ELF-1 (cell line): Measurements from ENCODE around the gene CGRRF1.

ENCODE experiments used
- DNase-seq: peaks from one replicate; pipeline ENCODE4 v3.0.0-alpha.2; 2016; ENCODE audit warnings: low read depth, low spot score

Gene CGRRF1

DNA sequence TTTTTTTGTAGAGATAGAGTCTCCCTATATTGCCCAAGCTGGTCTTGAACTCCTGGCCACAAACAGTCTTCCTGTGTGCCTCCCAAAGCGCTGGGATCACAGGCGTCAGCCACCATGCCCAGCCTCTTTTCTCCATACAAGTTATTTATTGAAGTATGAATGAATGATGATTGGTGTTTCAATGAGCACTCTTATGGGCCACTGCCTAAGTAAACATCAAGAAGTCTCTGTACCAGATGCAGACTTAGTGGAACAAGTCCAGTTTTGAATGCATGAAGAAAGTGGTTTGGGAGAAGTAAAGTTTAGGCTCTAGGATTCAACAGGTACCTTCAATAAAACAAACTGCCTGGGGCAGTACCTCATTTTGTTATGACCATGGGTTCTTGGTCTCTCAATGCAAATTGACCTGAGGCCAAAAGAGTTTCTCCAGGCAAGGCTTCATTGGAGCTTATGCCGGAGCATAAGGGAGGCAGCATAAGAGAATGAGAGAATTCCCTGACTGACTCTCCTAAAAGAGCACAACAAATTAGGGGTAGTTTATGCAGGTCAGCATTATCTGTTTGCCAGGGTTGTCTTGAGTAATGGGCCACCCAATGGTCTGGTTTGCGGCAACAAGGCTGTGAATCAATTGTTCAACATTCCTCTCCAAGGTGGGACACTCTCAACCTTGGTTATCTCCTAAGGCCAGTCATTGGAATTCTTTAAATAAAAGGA lies 19.8 kb upstream of the CGRRF1 start:
- peak; percentile 83 for DNase-seq

DNA sequence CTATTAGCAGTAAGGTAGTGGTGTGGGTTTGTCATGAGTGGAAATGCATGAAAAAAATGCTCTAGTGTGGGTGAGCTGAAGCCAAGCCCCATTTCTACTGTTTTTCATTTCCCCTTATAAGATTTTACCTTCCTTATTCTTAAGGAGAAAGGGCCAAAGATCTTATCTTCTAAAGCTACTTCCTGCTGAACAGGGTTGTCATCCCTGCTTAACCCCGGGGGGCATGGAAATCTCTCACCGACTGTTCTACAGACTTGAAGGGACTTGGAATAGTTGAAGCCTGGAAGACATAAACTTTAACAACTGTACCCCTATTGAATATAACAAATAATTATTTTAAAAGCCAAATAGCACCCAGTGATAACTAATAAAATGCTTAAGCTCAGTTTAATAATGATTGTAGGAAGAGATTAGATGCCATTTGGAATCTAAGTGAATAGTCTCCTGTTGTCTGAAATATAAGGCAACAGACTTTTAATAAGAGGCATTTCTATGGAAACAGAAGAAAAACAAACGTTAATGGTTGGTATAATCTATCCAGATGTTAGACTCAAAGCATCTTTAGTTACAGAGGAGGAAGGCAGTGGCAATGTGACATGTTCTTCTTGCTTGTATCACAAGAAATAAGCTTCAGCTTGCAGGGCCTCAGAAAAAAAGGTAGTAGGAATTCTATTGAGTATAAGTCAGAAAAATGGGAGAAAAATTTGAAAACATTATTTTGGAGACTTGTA lies 19.1 kb upstream of the CGRRF1 start:
- no peak for DNase-seq

GRCh38 chr14:54493293-54493692 lies 16.4 kb upstream of the CGRRF1 start:
- DNase-seq, result peak; percentile 63

DNA sequence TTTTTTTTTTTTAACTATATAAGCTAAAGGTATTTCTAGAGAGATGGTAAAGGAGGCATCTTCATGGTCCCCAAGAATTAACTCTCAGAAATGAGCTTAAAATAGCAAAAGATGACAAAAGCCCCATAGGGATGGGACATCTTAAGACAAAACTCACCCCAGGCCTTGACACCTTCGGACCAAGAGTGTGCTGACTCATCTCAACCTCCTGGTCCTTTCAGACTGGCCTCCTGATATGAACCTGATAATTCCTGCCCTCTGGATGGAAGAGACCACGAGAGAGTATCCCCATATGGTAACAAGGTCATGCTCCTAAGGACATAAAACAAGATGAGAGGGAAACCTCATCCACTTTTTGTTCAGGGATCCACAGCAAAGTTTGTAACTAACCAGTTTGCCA lies 12.5 kb upstream of the CGRRF1 start:
- DNase-seq, result no peak

DNA sequence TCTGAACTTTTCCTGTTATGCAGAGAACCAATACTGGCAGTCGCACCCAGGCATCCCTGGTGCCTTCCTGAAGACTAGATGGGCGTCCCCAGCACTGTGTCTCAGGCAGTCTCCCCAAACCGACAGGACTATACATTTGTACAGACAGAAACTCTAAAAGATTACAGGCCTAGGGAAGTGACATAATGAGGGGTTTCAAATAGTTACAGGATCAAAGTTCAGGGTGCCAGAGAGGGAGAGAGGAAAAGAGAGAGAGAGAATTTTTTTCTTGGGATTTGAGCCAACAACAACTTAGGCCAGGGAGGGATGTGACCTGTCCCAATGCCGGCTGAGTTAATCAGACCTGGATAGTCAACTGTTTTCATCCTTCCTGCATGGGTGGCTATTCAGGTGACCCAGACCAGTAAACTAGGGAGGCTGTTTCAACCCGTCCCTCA lies 11.6 kb upstream of the CGRRF1 start:
- DNase-seq, result no peak

- DNase-seq, result no peak
Observed at GRCh38 chr14:54498579-54498978, 11.1 kb upstream of the CGRRF1 start.

GRCh38 chr14:54500744-54501143 lies 9.0 kb upstream of the CGRRF1 start:
- DNase-seq, result no peak

- no peak for DNase-seq
Observed at GRCh38 chr14:54501480-54501879, 8.2 kb upstream of the CGRRF1 start.

DNA sequence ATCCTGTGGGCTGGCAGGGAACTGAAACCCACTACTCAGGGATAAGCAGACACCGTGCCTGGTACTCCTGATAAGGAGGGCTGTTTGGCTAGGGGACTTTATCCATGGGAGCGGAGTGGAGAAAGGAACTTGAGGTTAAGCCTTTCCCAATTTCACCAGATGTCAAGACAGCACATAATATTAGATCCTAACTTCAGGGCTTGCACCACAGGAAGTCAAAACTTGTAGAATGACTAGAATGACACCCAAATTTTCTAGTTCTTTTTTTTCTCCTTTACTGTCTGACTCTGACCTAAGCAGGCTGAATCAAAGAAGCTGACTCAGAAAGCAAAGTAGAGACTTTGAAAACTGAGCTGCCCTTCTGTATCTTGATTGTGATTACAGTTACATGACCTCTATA lies 7.1 kb upstream of the CGRRF1 start:
- peak; percentile 20 for DNase-seq

GRCh38 chr14:54503486-54503885 lies 6.2 kb upstream of the CGRRF1 start:
- DNase-seq, result peak; percentile 21

DNA sequence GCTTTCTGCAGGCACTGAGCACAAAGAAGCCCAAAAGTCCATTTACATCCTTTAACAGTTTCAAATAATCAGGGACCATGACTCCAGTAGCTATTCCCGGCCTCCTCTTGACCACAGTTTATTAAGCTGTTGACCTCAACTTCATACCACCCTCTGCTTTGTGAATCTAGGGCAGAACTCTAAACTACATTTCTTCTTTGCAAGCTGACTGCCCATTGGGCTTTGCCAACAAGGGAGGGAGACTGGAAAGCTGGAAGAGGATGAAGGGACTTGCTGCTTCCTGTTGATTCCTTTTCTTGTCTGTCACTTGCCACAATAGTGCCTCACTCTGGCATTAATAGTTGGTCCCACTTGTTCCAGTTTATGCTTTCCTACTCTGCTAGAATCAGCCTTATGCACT lies 2.7 kb downstream of the CGRRF1 start:
- DNase-seq, result no peak

DNA sequence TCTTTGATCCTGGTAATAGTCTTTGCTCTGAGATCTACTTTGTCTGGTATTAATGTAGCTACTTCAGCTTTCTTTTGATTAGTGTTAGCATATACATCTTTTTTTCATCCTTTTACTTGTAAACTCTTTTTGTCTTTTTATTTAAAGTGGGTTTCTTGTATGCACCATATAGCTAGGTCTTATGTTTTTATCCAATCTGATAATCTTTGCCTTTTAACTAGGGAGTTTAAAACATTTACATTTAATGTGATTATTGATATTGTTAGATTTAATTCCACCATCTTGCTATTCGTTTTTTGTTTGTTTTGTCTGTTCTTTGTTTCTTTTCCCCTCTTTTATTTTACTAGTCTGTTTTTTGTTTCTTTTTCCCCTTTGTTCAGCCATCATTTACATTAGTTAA lies 6.0 kb downstream of the CGRRF1 start:
- DNase-seq, result no peak

DNA sequence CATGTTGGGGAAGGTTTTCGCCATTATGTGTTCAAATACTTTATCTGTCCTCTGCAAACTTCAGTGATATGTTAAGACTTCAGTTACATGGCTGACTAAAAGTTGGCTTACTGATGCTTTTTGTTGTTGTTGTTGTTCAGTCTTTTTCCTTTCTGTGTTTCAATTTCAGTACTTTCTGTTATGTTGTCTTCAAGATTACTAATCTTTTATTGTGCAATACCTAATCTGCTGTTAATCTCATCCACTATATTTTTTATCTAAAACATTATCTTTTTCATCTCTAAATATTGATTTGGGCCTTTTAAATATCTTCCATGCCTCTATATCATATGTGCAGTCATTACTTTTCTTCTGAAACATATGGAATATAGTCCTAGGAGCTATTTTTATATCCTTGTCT lies 7.0 kb downstream of the CGRRF1 start:
- DNase-seq, result no peak

GRCh38 chr14:54524410-54524809 lies 14.7 kb downstream of the CGRRF1 start:
- DNase-seq, result no peak

DNA sequence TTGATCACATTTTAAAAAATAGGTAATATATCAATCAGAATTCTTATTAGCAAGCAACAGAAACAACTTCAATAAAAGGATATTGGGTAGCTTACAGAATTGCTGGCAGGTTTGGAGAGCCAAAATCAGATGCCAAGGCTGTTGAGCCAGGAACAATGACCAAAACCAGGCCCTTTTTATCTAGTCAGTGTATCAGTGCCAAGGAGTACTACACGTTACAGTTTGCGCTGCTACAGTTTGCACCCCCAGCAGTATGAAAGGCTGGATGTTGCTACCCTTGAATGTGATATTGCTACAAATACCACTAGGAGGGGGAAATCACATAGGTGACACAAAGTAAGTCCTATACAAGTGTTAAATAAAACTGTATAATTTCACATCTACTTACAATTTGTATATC lies 19.3 kb downstream of the CGRRF1 start:
- no peak for DNase-seq

DNA sequence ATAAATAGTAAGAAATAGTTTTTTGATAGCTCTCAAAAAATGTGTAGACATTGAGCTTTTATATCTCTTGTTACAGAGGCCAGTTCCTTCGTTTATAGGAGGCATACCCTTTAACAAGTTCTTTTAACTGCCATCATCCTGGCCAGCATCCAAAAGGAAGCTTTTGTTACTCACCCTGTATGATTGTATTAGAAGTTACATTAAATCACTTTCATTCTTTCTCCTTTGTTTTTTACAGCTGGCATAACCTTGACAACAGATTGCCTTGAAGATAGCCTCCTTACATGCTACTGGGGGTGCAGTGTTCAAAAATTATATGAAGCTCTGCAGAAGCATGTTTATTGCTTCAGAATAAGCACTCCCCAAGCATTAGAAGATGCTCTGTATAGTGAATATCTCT lies 20.1 kb downstream of the CGRRF1 start:
- no peak for DNase-seq

DNA sequence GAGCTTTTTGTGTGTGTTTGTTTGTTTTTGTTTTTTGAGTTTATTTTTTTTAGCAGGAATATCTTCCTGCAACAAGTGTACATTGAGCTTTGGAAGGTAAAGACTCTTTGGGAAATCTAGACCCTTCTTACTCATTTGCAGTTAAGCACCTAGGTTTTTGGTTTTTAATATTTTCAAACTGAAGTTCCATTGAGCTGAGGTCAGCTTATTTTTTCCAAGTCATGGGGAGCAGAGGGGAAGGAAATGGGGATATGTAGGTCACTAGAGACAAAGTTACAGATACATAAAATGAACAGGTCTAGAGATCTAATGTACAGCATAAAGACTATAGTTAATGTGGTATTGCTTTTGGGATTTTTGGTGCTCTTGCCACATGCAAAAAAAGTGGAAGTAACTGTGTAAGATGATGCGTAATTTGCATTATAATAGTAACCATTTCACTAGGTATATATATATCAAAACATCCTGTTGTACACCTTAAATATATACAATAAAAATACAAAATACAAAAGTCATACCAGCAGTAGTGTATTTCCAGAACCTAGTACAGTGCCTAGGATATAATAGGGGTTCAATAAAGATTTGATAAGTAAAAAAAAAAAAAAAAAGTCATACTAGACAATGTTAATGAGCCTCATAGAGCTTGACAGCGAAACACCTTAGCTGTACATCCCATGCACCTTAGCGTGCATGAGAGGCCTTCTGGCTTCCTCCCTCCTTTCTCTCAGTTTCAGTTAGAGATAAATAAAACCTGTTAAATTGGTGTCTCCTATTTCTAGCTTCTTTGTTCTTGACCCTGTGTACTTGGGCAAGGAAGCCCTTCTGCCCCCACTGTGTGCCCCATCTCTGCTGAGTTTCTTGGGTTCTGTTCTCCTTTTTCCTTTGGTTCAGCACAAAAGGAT lies 22.7 kb downstream of the CGRRF1 start:
- no peak for DNase-seq

- no peak for DNase-seq
Observed at GRCh38 chr14:54533100-54533499, 23.4 kb downstream of the CGRRF1 start.

DNA sequence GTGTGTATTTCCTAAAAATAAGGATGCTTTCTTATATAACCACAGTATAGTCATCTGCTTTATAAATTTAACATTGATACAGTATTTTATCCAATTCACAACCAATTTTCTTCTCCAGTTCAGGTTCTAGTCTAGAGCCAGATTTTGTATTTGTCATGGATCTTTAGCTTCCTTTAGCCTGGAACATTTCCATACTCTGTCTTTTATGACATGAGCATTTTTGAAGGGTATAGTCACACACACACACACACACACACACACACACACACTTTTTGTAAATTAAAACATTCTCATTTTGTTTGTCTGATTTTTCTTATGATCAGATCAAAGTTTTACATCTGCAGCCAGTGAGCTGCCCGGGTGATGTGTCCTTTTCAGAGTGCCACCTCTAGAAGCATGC lies 25.4 kb downstream of the CGRRF1 start:
- no peak for DNase-seq

DNA sequence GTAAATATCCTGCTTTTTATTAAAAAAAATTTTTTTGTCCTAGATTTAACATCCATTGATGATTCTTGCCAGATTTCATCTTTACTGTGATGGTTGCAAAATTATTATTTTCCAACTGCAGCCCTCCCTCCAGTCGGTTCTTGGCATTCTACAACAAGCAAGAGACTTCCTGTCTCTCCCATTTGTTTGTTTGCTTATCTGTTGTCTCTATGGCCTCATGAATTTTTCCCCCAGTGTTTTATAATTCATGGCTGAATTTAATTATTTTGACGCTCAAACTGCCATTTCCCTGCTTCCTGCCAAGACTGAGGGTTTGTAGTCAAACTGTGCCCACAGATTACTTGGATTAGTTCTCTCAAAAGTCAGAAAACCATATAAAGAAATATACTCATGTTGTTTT lies 25.9 kb downstream of the CGRRF1 start:
- no peak for DNase-seq

GRCh38 chr14:54537651-54538050 lies 27.9 kb downstream of the CGRRF1 start:
- no peak for DNase-seq

DNA sequence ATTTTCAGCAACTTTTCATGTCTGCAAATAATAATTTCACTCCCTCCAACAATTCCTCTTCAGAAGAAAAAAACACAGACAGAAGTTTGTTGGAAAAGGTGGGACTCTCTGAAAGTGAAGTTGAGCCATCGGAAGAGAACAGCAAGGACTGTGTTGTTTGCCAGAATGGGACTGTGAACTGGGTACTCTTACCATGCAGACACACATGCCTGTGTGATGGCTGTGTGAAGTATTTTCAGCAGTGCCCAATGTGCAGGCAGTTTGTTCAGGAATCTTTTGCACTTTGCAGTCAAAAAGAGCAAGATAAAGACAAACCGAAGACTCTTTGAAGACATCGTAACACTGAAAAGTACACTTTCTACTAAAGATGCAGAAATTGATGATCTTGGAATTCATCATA lies 28.3 kb downstream of the CGRRF1 start:
- no peak for DNase-seq
